Parathyroid adenoma (tissue), 2 donors: Measurements from ENCODE around the gene CDCP2.
"Not testable (repeated sequence)": the region's sequence is repeated elsewhere in the genome, so short reads cannot be mapped to it uniquely, and the experiment has no call there.

Experiments
- H2AFZ ChIP-seq: fragments of 300-600 bp; sonication (generic); one replicate; pipeline ENCODE4 v1.7.0; 2017; ENCODE audit warnings: antibody characterized with exemption, mild to moderate bottlenecking
- H3K27ac ChIP-seq: fragments of 300-600 bp; sonication (generic); one replicate; pipeline ENCODE4 v1.7.0; 2017
- H3K27me3 ChIP-seq: fragments of 300-600 bp; sonication (generic); one replicate; pipeline ENCODE4 v1.7.0; 2017; ENCODE audit warnings: low read length; ENCODE audit not compliant: control insufficient read depth, insufficient read depth
- H3K36me3 ChIP-seq: fragments of 300-600 bp; sonication (generic); one replicate; pipeline ENCODE4 v1.7.0; 2017; ENCODE audit warnings: low read length; ENCODE audit not compliant: control insufficient read depth, insufficient read depth
- H3K4me1 ChIP-seq: fragments of 300-600 bp; sonication (generic); one replicate; pipeline ENCODE4 v1.7.0; 2017; ENCODE audit warnings: control low read depth
- H3K4me2 ChIP-seq: fragments of 300-600 bp; sonication (generic); one replicate; pipeline ENCODE4 v1.7.0; 2017; ENCODE audit warnings: low read length
- H3K4me3 ChIP-seq: fragments of 300-600 bp; sonication (generic); one replicate; pipeline ENCODE4 v1.7.0; 2017; ENCODE audit warnings: low read depth, low read length
- H3K79me2 ChIP-seq: fragments of 300-600 bp; sonication (generic); one replicate; pipeline ENCODE4 v1.7.0; 2017; ENCODE audit warnings: control low read depth
- H3K9ac ChIP-seq: fragments of 300-600 bp; sonication (generic); one replicate; pipeline ENCODE4 v1.7.0; 2017; ENCODE audit warnings: mild to moderate bottlenecking
- H3K9me3 ChIP-seq: fragments of 300-600 bp; sonication (generic); one replicate; pipeline ENCODE4 v1.7.0; 2017; ENCODE audit warnings: low read length; ENCODE audit not compliant: control insufficient read depth
- TF ChIP-seq, protein P1 (sequence below): fragments of 300-600 bp; sonication (generic); IDR thresholded peaks from one replicate; pipeline ENCODE4 v1.7.0; 2017; ENCODE audit warnings: antibody characterized with exemption, mild to moderate bottlenecking
- donor health status: primary hyperparathyroidism.

The CDCP2 gene

DNA sequence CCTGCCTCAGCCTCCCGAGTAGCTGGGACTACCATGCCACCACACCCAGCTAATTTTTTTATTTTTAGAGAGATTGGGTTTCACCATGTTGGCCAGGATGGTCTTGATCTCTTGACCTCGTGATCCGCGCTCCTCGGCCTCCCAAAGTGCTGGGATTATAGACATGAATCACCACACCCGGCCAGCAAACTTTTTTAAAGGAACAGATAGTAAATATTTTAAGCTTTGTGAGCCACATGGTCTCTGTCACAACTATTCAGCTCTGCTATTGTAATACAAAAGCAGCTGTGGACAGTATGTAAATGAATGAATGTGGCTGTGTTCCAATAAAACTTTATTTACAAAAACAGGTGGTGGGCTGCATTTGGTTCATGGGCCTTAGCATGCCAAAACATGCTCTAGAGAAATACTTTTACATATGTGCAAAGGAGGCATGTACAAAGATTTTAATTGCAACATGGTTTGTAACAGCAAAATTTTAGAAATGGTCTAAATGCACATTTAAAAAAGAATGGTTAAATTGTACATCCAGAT, 47.0 kb downstream of the CDCP2 start:
- no peaks in the 10 kb centered on the region for H3K9me3 ChIP-seq
- H3K9ac ChIP-seq, result no peak overlapping the region
- no peaks in the 10 kb centered on the region for H3K27me3 ChIP-seq
- TF ChIP-seq, protein P1, sequence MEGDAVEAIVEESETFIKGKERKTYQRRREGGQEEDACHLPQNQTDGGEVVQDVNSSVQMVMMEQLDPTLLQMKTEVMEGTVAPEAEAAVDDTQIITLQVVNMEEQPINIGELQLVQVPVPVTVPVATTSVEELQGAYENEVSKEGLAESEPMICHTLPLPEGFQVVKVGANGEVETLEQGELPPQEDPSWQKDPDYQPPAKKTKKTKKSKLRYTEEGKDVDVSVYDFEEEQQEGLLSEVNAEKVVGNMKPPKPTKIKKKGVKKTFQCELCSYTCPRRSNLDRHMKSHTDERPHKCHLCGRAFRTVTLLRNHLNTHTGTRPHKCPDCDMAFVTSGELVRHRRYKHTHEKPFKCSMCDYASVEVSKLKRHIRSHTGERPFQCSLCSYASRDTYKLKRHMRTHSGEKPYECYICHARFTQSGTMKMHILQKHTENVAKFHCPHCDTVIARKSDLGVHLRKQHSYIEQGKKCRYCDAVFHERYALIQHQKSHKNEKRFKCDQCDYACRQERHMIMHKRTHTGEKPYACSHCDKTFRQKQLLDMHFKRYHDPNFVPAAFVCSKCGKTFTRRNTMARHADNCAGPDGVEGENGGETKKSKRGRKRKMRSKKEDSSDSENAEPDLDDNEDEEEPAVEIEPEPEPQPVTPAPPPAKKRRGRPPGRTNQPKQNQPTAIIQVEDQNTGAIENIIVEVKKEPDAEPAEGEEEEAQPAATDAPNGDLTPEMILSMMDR, result no peak
- no peak overlapping the region for H3K4me3 ChIP-seq
- H3K36me3 ChIP-seq, result no peaks in the 10 kb centered on the region
- no peak overlapping the region for H3K4me2 ChIP-seq
- no peaks in the 10 kb centered on the region for H3K4me1 ChIP-seq
- H3K79me2 ChIP-seq, result no peaks in the 10 kb centered on the region
- H3K27ac ChIP-seq, result no peak overlapping the region
- no peak overlapping the region for H2AFZ ChIP-seq

DNA sequence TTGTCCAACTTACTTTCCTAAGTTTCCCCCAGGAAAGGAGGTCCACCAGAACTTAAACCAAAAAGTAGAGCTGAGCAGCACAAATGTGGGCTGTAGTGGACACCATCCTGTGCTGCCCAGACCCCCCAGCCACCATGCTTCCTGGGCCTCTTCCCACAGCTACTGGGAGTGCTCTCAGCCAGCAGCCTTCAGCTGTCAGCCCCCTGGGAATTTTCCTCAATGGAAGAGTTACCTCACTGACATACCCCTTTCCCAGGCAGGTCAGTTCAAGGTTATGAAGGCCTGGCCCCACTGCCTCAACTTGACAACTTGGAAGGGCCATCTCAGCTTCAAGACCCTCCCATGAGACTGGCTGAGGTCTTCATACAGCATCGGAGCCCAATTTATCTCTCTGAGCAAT, 47.7 kb downstream of the CDCP2 start:
- Histone ChIP-seq H3K4me2 (no peak overlapping the region), H3K4me3 (no peak overlapping the region), H3K27me3 (no peaks in the 10 kb centered on the region), H3K9me3 (no peaks in the 10 kb centered on the region), H2AFZ (no peak overlapping the region), H3K79me2 (no peaks in the 10 kb centered on the region), H3K36me3 (no peaks in the 10 kb centered on the region), H3K4me1 (no peaks in the 10 kb centered on the region), H3K9ac (no peak overlapping the region), H3K27ac (no peak overlapping the region)
- TF ChIP-seq, protein P1, result no peak

DNA sequence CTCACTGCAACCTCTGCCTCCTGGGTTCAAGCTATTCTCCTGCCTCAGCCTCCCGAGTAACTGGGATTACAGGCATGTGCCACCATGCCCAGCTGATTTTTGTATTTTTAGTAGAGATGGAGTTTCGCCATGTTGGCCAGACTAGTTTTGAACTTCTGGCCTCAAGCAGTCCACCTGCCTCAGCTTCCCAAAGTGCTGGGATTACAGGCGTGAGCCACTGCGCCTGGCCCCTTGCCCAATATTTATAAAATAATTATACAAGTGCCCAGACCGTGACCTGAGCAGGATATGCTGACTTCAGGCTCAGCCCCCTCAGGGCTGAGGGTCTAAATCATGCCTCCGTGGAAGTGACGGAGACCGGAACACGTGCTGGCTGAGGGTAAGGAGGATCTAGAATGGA, 48.2 kb downstream of the CDCP2 start:
- not testable (repeated sequence) for H3K27me3 ChIP-seq, H3K4me1 ChIP-seq, H3K36me3 ChIP-seq, H3K79me2 ChIP-seq, H3K27ac ChIP-seq, H3K4me2 ChIP-seq, H3K4me3 ChIP-seq, H3K9ac ChIP-seq, H3K9me3 ChIP-seq, H2AFZ ChIP-seq

DNA sequence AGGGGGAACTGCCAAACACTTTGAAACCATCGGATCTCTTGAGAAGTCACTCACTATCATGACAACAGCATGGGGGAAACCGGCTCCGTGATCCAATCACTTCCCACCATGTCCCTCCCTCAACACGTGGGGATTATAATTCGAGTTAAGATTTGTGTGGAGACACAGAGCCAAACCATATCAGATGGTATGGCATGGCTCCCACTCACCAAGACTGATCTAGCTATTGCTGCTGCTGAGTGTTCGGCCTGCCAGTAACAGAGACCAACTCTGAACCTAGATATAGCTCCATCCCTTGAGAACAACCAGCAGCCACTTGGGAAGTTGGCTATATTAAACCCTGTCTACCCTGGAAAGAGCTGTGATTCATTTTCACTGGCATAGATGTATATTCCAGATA, 49.4 kb downstream of the CDCP2 start:
- H3K9ac ChIP-seq, result no peak overlapping the region
- no peaks in the 10 kb centered on the region for H3K9me3 ChIP-seq
- no peak overlapping the region for H3K27ac ChIP-seq
- TF ChIP-seq, protein P1, result no peak
- H3K4me2 ChIP-seq, result no peak overlapping the region
- no peaks in the 10 kb centered on the region for H3K4me1 ChIP-seq
- no peaks in the 10 kb centered on the region for H3K79me2 ChIP-seq
- H3K4me3 ChIP-seq, result no peak overlapping the region
- H2AFZ ChIP-seq, result no peak overlapping the region
- no peaks in the 10 kb centered on the region for H3K36me3 ChIP-seq
- no peaks in the 10 kb centered on the region for H3K27me3 ChIP-seq

DNA sequence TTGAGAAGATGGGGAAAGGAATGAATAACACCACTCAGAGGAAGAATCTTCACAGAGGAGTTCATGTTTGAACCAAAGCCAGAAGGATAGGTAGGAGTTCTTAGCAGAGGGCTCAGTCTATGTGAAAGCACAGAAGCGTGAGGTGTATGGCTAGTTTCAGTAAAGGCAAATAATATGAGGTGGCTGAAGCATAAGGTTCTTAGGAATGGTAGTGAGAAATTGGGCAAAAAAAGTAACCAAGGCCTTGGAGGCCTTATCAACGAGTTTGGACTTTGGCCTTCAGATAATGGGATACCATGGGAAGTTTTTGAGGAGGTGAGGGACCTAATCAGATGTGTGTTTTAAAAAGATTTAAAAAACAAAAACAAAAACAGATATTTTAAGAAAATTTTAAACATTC, 52.3 kb downstream of the CDCP2 start:
- Histone ChIP-seq H3K4me3 (no peak overlapping the region), H3K27ac (no peak overlapping the region), H3K27me3 (no peaks in the 10 kb centered on the region), H2AFZ (no peak overlapping the region), H3K36me3 (no peaks in the 10 kb centered on the region), H3K79me2 (no peaks in the 10 kb centered on the region), H3K4me2 (no peak overlapping the region), H3K9ac (no peak overlapping the region), H3K4me1 (no peaks in the 10 kb centered on the region), H3K9me3 (no peaks in the 10 kb centered on the region)
- TF ChIP-seq, protein P1, result no peak
